Colonic mucosa (tissue), 4 donors: Measurements from ENCODE around the gene DPY19L2. TPM values are rescaled to one million over a fixed set of nuclear protein-coding genes. Genes with fewer than 3 reads are reported as not detected.
"Not testable (repeated sequence)": the region's sequence is repeated elsewhere in the genome, so short reads cannot be mapped to it uniquely, and the experiment has no call there.

ENCODE experiments used
- DNase-seq: peaks from one replicate; pipeline ENCODE4 v3.0.0-alpha.2; 2020
- H3K27ac ChIP-seq: fragments of 200-600 bp; one replicate; pipeline ENCODE4 v1.8.0; 2021
- H3K27me3 ChIP-seq: fragments of 200-600 bp; one replicate; pipeline ENCODE4 v1.8.0; 2021
- H3K36me3 ChIP-seq: fragments of 200-600 bp; one replicate; pipeline ENCODE4 v1.8.0; 2021
- H3K4me1 ChIP-seq: fragments of 200-600 bp; one replicate; pipeline ENCODE4 v1.8.0; 2021; ENCODE audit warnings: mild to moderate bottlenecking
- H3K4me3 ChIP-seq: fragments of 200-600 bp; one replicate; pipeline ENCODE4 v1.8.0; 2021
- H3K9ac ChIP-seq, 2 donors: one replicate each; pipeline ENCODE4 v1.7.0; 2013; ENCODE audit warnings: control low read depth in 2 of 2, low read depth in 2 of 2, low read length in 2 of 2
- H3K9me3 ChIP-seq: fragments of 200-600 bp; one replicate; pipeline ENCODE4 v1.8.0; 2021
- intact Hi-C: fragments of 100-400 bp; cut with DNase I; formaldehyde crosslinking; loops from one replicate; pipeline ENCODE4 v1.14.1; 2022
- total RNA-seq, 2 donors: library from RNA; stranded (reverse); fragmentation: NEBNext Ultra II Directional in 1 of 2; extraction: Animal tissue kit (Norgen Biotek cat#: 25700) in 1 of 2; gene quantifications; one replicate each; pipeline ENCODE4 v1.2.1, GENCODE V29; 2021
- donor health status: healthy.
- donor health status: DM: no; HTN: no; CAD: no.
- donor health status: DM: no; HTN: no; CAD: no.

Gene DPY19L2
- total RNA-seq, 2 donors from 2014 or later = 1.3 to 1.9 TPM

DNA sequence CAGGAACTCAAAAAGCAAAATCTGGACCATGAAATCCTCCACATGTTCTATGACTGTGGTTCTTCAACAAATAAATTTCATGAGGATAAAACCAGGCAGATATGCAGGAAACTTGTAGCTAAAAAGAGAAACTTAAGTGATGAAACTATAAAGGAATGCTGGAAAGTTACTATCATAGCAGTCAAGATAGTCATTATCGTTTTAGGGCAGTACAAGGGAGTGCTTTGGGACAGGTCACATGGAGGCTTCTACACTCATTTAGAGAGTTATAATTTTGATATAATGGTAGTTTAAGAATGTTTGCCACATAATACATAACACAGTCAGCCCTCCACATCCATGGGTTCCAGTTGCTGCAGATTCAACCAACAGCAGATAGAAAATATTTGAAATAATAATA, 52.7 kb downstream of the DPY19L2 start:
- DNase-seq, H3K9me3 ChIP-seq, intact Hi-C loops: not testable (repeated sequence)

DNA sequence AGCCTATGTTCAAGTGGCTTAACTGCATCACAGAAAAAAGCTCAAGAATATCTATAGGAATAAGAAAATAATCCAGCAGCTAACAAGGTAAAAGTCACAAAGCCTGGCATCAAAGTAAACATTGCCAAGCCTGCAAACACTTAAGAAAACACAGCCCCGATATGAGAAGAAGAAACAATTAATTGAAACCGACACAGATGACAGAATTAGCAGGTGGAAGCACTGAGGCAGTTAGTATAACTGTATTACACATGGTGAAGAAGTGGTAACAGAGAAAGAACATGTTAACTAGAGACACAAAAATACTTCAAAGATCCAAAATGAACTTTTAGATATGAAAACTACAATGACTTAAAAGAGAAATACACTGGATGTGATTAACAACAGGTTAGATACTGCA, 57.0 kb downstream of the DPY19L2 start:
- not testable (repeated sequence) for H3K27ac ChIP-seq, H3K4me3 ChIP-seq

More for the DNA sequence above, 52.7 kb downstream of the DPY19L2 start:
- H3K36me3 ChIP-seq, H3K9ac ChIP-seq, H3K27me3 ChIP-seq, H3K4me1 ChIP-seq, H3K27ac ChIP-seq, H3K4me3 ChIP-seq: not testable (repeated sequence)

DNA sequence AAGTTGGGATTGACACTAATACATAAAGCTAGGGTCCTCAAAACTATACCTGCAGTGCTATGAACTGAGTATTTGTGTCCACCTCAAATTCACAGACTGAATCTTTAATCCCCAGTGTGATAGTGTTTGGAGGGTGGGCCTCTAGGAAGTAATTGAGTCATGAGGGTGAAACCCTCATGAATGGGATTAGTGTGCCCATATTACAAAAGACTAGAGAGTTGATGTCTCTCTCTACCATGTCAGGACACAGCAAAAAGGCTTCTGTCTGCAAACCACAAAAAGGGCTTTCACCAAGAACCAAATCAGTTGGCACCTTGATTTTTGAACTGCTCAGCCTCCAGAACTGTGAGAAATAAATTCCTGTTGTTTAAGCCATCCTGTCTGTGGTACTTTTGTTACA, 59.0 kb downstream of the DPY19L2 start:
- H3K27ac ChIP-seq, H3K27me3 ChIP-seq, H3K9ac ChIP-seq, H3K4me3 ChIP-seq, H3K9me3 ChIP-seq, DNase-seq, intact Hi-C loops, H3K36me3 ChIP-seq, H3K4me1 ChIP-seq: not testable (repeated sequence)

More for the DNA sequence above, 57.0 kb downstream of the DPY19L2 start:
- DNase-seq, H3K4me1 ChIP-seq, H3K9ac ChIP-seq, H3K9me3 ChIP-seq, H3K36me3 ChIP-seq, H3K27me3 ChIP-seq, intact Hi-C loops: not testable (repeated sequence)

DNA sequence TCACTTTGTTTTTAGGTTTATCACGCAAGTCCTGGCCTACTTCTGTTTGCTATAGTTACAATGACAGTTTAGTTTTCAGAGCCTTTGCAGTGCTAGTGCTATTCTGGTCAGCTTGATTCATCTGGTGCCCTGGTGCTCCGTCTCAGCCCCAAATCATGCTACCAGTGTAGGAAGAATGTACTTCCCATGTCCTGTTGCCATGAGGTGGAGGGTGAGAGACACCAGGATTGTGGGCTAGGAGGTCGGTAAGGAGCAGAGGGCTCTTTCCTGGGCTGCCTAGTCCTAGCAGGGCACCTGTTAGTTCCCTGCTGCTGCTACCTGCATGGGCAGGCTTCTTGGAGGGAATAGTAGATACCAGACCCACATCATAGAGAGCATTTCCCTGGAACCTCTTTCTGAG, 63.3 kb downstream of the DPY19L2 start:
- H3K4me1 ChIP-seq, H3K9me3 ChIP-seq, H3K27ac ChIP-seq, DNase-seq, intact Hi-C loops, H3K27me3 ChIP-seq, H3K36me3 ChIP-seq, H3K9ac ChIP-seq, H3K4me3 ChIP-seq: not testable (repeated sequence)

DNA sequence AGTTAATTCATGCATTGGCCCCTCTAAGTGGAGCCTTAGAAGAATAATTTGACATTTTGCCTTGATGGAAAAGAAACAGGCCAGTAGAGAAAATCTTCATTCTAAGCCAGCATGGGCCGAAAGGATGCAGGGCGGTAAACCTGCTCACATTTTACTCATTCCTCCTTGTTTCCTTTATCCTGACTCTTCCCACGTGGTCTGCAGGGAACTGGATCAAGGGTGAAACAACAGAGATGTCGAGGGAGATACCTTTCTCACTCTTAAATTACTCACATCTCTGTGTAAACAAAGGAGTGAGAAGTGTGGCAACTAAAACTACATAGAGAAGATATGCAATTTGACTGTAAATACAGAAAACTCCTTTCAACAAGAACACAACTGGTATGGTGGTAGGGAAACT, 73.5 kb downstream of the DPY19L2 start:
- H3K36me3 ChIP-seq, H3K4me1 ChIP-seq, DNase-seq, H3K9me3 ChIP-seq, H3K27ac ChIP-seq, H3K9ac ChIP-seq, H3K27me3 ChIP-seq, intact Hi-C loops, H3K4me3 ChIP-seq: not testable (repeated sequence)

DNA sequence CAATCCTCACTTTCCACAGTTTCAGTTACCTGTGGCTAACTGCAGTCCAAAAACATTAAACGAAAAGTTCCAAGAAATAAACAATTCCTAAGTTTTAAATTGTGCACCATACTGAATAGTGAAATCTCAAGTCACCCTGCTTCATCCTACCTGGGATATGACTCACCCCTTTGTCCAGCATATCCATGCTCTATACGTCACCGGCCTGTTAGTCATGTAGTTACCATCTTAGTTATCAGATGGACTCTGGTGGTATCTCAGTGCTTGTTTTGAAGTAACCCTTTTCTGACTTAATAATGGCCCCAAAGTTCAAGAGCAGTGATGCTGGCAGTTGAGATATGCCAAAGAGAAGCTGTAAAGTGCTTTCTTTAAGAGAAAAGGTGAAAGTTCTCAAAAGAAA, 83.9 kb downstream of the DPY19L2 start:
- H3K27me3 ChIP-seq, H3K9ac ChIP-seq, intact Hi-C loops, H3K36me3 ChIP-seq, H3K9me3 ChIP-seq, H3K4me3 ChIP-seq, DNase-seq, H3K27ac ChIP-seq, H3K4me1 ChIP-seq: not testable (repeated sequence)

DNA sequence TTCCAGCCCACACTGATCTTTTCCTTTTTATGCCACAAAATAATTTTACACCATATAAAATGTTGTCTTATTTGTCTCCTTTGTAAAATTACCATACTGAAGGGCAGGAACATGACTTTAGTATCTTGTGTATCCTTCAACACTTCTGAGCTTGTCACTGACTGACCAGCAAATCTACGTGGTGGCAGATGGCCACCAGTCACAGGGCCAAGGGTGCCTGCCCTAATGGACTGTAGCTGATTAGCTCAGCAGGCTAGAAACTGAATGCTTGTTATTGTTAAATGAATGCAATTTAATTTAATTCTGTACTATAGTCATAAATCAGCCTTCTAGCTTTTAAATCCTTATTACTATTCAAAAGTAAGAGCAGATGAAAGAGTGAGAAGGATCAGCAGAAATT, 85.0 kb downstream of the DPY19L2 start:
- H3K9ac ChIP-seq, H3K36me3 ChIP-seq, H3K27me3 ChIP-seq, H3K27ac ChIP-seq, DNase-seq, H3K4me1 ChIP-seq, H3K9me3 ChIP-seq, H3K4me3 ChIP-seq, intact Hi-C loops: not testable (repeated sequence)

DNA sequence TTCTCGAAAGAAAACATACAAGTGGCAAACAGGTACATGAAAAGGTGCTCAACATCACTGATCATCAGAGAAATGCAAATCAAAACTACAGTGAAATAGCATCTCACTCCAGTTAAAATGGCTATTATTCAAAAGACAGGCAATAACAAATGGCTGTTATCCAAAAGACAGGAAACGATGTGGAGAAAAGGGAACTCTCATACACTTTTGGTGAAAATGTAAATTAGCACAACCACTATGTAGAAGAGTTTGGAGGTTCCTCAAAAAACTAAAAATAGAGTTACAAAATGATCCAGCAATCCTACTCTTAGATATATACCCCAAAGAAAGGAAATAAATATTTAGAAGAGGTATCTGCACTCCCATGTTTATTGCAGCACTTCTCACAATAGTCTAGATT, 90.7 kb downstream of the DPY19L2 start:
- DNase-seq, intact Hi-C loops, H3K4me1 ChIP-seq, H3K27ac ChIP-seq, H3K9me3 ChIP-seq, H3K27me3 ChIP-seq, H3K4me3 ChIP-seq, H3K36me3 ChIP-seq, H3K9ac ChIP-seq: not testable (repeated sequence)

DNA sequence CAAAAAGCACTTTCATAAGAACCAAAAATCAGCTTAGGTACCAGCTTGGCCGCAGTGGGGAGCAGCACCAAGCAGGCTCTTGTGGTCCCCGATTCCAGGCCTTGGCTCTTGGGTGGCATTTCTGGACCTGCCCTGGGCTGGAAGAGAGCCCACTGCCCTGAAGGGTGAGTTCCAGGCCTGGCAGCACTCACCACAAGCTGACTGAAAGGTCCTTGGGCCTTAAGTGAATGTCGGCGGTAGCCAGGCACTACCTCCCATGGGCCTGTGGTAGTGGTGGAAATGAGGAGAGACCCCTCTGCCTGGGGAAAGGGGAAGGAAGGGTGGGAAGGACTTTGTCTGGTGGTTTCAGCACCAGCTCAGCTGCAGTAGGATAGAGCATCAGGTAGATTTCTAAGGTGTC, 96.3 kb downstream of the DPY19L2 start:
- H3K9ac ChIP-seq, H3K27me3 ChIP-seq, H3K4me1 ChIP-seq, H3K36me3 ChIP-seq, intact Hi-C loops, H3K27ac ChIP-seq, H3K4me3 ChIP-seq, DNase-seq, H3K9me3 ChIP-seq: not testable (repeated sequence)

DNA sequence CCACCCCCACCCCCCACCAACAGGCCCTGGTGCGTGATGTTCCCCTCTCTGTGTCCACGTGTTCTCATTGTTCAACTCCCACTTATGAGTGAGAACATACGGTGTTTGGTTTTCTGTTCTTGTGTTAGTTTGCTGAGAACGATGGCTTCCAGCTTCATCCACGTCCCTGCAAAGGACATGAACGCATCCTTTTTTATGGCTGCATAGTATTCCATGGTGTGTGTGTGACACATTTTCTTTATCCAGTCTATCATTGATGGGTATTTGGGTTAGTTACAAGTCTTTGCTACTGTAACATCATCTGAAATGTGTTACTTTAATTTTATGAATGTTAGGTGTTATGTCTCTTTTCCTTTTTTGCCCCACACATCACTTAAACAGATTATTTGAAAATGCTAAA, 109.8 kb downstream of the DPY19L2 start:
- H3K9me3 ChIP-seq, H3K36me3 ChIP-seq, H3K9ac ChIP-seq, DNase-seq, H3K4me3 ChIP-seq, intact Hi-C loops, H3K27ac ChIP-seq, H3K27me3 ChIP-seq, H3K4me1 ChIP-seq: not testable (repeated sequence)

DNA sequence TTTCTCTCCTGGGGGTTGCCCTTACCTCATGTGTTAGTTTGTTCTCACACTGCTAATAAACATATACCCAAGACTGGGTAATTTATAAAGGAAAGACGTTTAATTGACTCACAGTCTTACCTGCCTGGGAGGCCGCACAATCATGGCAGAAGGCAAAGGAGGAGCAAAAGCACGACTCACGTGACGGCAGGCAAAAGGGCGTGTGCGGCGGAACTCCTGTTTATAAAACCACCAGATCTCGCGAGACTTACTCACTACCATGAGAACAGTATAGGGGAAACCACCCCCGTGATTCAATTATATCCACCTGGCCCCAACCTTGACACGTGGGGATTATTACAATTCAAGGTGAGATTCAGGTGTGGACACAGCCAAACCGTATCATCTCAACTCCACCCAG, 116.9 kb downstream of the DPY19L2 start:
- H3K27ac ChIP-seq, H3K9me3 ChIP-seq, intact Hi-C loops, H3K4me1 ChIP-seq, H3K9ac ChIP-seq, DNase-seq, H3K36me3 ChIP-seq, H3K27me3 ChIP-seq, H3K4me3 ChIP-seq: not testable (repeated sequence)

DNA sequence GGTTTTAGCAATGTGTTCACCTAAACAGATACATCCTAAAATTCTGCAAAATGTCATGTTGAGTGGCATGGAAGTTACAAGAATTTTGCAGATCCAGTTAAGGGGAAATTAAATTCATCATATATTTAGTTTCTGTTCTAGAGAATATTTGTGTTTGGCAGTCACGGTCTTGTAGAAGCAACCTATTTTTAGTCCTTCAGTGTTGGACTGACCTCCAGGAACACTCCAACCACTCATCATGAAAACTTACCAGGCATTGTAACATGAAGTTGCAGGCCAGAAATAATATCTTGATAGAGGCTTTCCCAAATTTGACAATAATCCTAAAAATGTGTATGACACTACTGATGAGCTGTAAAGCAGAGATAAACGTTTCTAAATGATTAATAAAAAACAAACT, 119.3 kb downstream of the DPY19L2 start:
- H3K4me3 ChIP-seq, H3K9me3 ChIP-seq, H3K27ac ChIP-seq, H3K9ac ChIP-seq, H3K4me1 ChIP-seq, DNase-seq, H3K27me3 ChIP-seq, intact Hi-C loops, H3K36me3 ChIP-seq: not testable (repeated sequence)

DNA sequence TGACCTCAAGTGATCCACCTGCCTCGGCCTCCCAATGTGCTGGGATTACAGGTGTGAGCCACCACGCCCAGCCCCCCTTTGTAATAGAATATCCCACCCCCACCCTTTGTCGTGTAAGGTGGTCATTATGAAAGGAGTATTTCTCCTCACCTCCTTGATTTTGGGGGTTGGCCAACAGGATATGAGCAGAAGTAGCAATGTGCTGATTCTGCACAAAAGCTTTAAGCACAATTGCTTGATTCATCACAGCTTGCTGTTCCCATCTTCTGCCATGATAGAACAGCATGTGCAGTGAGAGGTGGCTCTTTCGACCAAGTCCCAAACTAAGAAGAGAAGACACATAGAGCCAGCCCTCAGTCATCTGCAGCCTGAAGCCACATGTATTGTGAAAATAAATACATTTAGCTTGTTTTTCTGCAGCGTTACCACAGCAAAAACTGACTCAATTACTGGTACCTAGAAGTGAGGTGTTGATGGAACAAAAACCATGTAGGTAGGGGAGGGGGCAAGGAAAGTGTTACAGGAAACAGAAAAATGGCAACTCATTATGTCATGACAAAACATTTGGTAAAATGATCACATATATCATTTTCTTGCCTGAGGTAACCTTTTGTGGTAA, 122.9 kb downstream of the DPY19L2 start:
- H3K27ac ChIP-seq, DNase-seq, H3K9me3 ChIP-seq, H3K4me3 ChIP-seq, H3K27me3 ChIP-seq, H3K4me1 ChIP-seq, H3K36me3 ChIP-seq, H3K9ac ChIP-seq, intact Hi-C loops: not testable (repeated sequence)

DNA sequence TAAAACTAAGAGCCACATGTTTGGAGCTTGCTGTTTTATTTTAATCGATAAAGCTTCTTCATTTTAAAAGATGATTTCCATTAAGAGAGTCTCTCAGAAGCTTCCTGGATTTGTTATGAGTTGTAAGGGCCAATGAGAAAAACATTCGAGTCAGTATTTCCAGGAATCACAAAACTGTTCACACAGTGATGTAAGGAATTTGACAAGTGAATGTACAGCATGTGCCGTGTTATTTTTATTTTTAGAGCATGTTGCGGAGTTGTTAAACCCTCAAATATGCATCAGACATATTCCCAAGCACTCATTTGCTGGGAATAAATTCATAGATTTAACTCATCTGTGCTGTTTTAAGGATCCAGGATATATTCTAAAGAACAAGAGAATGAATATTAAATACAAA, 129.6 kb downstream of the DPY19L2 start:
- intact Hi-C loops, DNase-seq, H3K4me1 ChIP-seq, H3K36me3 ChIP-seq, H3K27ac ChIP-seq, H3K27me3 ChIP-seq, H3K9me3 ChIP-seq, H3K9ac ChIP-seq, H3K4me3 ChIP-seq: not testable (repeated sequence)
